K562 (cell line): ENCODE data around the gene IL34. TPM values are rescaled to one million over a fixed set of nuclear protein-coding genes. Genes with fewer than 3 reads are reported as not detected.
"Not testable (repeated sequence)": the region's sequence is repeated elsewhere in the genome, so short reads cannot be mapped to it uniquely, and the experiment has no call there.

Experiments used
- ATAC-seq: fragments of 200-7000 bp; cut with Tn5 transposase; 3 replicates; pipeline ENCODE4 v1.9.1; 2020; ENCODE audit warnings: moderate library complexity
- BruUV-seq: library from RNA; stranded (reverse); fragments of 400-500 nt; replicated peaks from 2 replicates; lab custom pipeline; 2021; lab: Mats Ljungman, UMichigan
- CTCF ChIA-PET: fragments of 300-600 bp; formaldehyde crosslinking; extraction: SDS; loops from one replicate; lab custom pipeline; 2021; ENCODE audit warnings: low intra/inter-chr PET ratio; lab: Yijun Ruan, JAX
- POLR2A ChIA-PET: fragments of 300-600, 350-650 bp; sonication (Branson Sonifier 250); formaldehyde crosslinking; extraction: SDS; loops from one replicate; lab custom pipeline; 2021; ENCODE audit warnings: antibody characterized with exemption, inconsistent platforms; lab: Yijun Ruan, JAX
- DNase-seq, 4 experiments: peaks; one replicate each; pipeline versions ENCODE4 v3.0.0 to v3.0.0-alpha.2; 2011 to 2018; ENCODE audit warnings: low spot score in 3 of 4, mixed read lengths in 3 of 4; ENCODE audit errors: extremely low read depth in 1 of 4
- FAIRE-seq: peaks from 2 replicates; lab custom pipeline; 2011; peaks lifted over from hg19 to GRCh38; lab: Jason Lieb, UNC
- H2AFZ ChIP-seq: 2 replicates; pipeline ENCODE4 v1.6.0; 2011; ENCODE audit warnings: low read depth, low read length, control low read depth, inconsistent platforms
- H3K27ac ChIP-seq: fragments of 200-600 bp; 3 replicates; pipeline ENCODE4 v1.8.0; 2011; ENCODE audit warnings: low read depth, mild to moderate bottlenecking, control low read depth, inconsistent platforms, low read length, moderate library complexity, mixed read lengths; ENCODE audit errors: extremely low read depth
- H3K27me3 ChIP-seq, 2 experiments: fragments of 300-600 bp in 1 of 2; 2 replicates in 1 of 2; 3 replicates in 1 of 2; pipeline versions ENCODE4 v1.6.0 to v1.8.0; 2011; ENCODE audit warnings: inconsistent platforms in 2 of 2, low read length in 2 of 2, mild to moderate bottlenecking in 1 of 2, mixed read lengths in 1 of 2, moderate library complexity in 1 of 2; ENCODE audit not compliant: control insufficient read depth in 2 of 2, insufficient read depth in 2 of 2
- H3K36me3 ChIP-seq: fragments of 300-600 bp; 3 replicates; pipeline ENCODE4 v1.8.0; 2011; ENCODE audit warnings: mild to moderate bottlenecking, low read length, inconsistent platforms; ENCODE audit not compliant: control insufficient read depth, insufficient read depth
- H3K4me1 ChIP-seq, 2 experiments: fragments of 200-600 bp in 1 of 2; replicated peaks in 1 of 2; 2 replicates in 1 of 2; 3 replicates in 1 of 2; pipeline versions ENCODE4 v1.5.1 to v1.8.0; 2011; ENCODE audit warnings: inconsistent platforms in 2 of 2, low read length in 2 of 2, mild to moderate bottlenecking in 1 of 2, mixed read lengths in 1 of 2, moderate library complexity in 1 of 2; ENCODE audit not compliant: control insufficient read depth in 2 of 2, insufficient read depth in 2 of 2
- H3K4me2 ChIP-seq: 2 replicates; pipeline ENCODE4 v1.6.1; 2011; ENCODE audit warnings: low read length, control low read depth, inconsistent platforms, mixed read lengths; ENCODE audit not compliant: insufficient read depth
- H3K4me3 ChIP-seq: fragments of 200-600 bp; sonication (generic), shearing (Covaris generic); 2 replicates; pipeline ENCODE4 v1.5.1; 2016; ENCODE audit warnings: control low read depth, inconsistent platforms
- H3K79me2 ChIP-seq: fragments of 200-600 bp; 3 replicates; pipeline ENCODE4 v1.8.0; 2011; ENCODE audit warnings: low read length, inconsistent platforms; ENCODE audit not compliant: control insufficient read depth, insufficient read depth
- H3K9ac ChIP-seq, 2 experiments: 2 replicates each; pipeline versions ENCODE4 v1.6.0 to v1.6.1; 2011; ENCODE audit warnings: low read depth in 2 of 2, low read length in 2 of 2, control low read depth in 1 of 2, inconsistent platforms in 1 of 2, mild to moderate bottlenecking in 1 of 2, mixed read lengths in 1 of 2; ENCODE audit not compliant: insufficient read depth in 1 of 2
- H3K9me1 ChIP-seq: one replicate; pipeline ENCODE4 v1.6.0; 2011; ENCODE audit warnings: inconsistent platforms, mild to moderate bottlenecking, low read length, moderate library complexity; ENCODE audit not compliant: control insufficient read depth, insufficient read depth
- H3K9me3 ChIP-seq: replicated peaks from 2 replicates; pipeline ENCODE4 v1.5.1; 2011; ENCODE audit warnings: low read depth, low read length, inconsistent platforms; ENCODE audit not compliant: control insufficient read depth, insufficient read depth
- H4K20me1 ChIP-seq: replicated peaks from 2 replicates; pipeline ENCODE4 v1.6.1; 2011; ENCODE audit warnings: low read length, inconsistent platforms, mixed read lengths; ENCODE audit not compliant: control insufficient read depth, insufficient read depth
- ATF2 ChIP-seq: sonication (generic); formaldehyde crosslinking; IDR thresholded peaks from 2 replicates; pipeline ENCODE4 v1.8.1; 2022; ENCODE audit warnings: missing genetic modification reagents
- C11orf30 ChIP-seq: fragments of 450-650 bp; IDR thresholded peaks from 2 replicates; pipeline ENCODE4 v1.6.1; 2016; ENCODE audit warnings: low read depth, mild to moderate bottlenecking
- HDAC2 ChIP-seq: fragments of 450-650 bp; IDR thresholded peaks from 2 replicates; pipeline ENCODE4 v1.6.1; 2016; ENCODE audit warnings: mild to moderate bottlenecking
- NFE2 ChIP-seq: IDR thresholded peaks from 2 replicates; pipeline ENCODE4 v1.6.1; 2014; ENCODE audit warnings: antibody characterized with exemption, low read depth
- ZC3H4 ChIP-seq: sonication (generic); formaldehyde crosslinking; IDR thresholded peaks from 2 replicates; pipeline ENCODE4 v1.9.0; 2021; ENCODE audit warnings: missing genetic modification reagents, borderline replicate concordance
- WGBS: fragments of 100-300 bp; shearing (Covaris generic); methylation state at CpG from one replicate; pipeline ENCODE4 v1.1.6; 2016; ENCODE audit warnings: low coverage, mixed read lengths; ENCODE audit not compliant: insufficient coverage; ENCODE audit errors: missing lambda C conversion rate; 5-methylcytosine and 5-hydroxymethylcytosine counted together
- in situ Hi-C: fragments of 300-500 bp; cut with MboI; formaldehyde crosslinking; loops from 4 replicates; pipeline ENCODE4 v1.15.0; 2018; ENCODE audit warnings: inconsistent platforms, mixed read lengths
- intact Hi-C: fragments of 100-400 bp; cut with micrococcal nuclease; formaldehyde crosslinking; loops from 2 replicates; pipeline ENCODE4 v1.14.2; 2022
- polyA plus RNA-seq, 8 experiments: library from polyadenylated mRNA; depleted of rRNA in 4 of 8; stranded (reverse) in 5 of 8; unstranded in 3 of 8; fragments of >200 nt; fragmentation: Nextera tagmentation in 2 of 8; fragmentation: Illumina TruSeq in 1 of 8; extraction: Ambion mirVana in 2 of 8; extraction: Trizol in 1 of 8; gene quantifications; 2 replicates each; pipeline versions ENCODE4 v1.2.1 to v1.2.3, GENCODE V29; 2011 to 2014; ENCODE audit warnings: inconsistent platforms in 1 of 8, missing spikeins in 1 of 8
- total RNA-seq, 7 experiments: library from RNA; depleted of rRNA in 6 of 7; stranded (reverse); fragments of >200 nt in 6 of 7; fragmentation: Illumina TruSeq in 2 of 7; extraction: Trizol in 2 of 7; gene quantifications; 2 replicates each; pipeline versions ENCODE4 v1.2.1 to v1.2.3, GENCODE V29; 2011 to 2021; ENCODE audit warnings: low replicate concordance in 1 of 7

The IL34 gene
- total and polyA plus RNA-seq, 9 of the 15 experiments (the other 6 are each of a cell fraction or from before 2014, with no cell fraction given), result 0.07 to 0.18 (median 0.10) TPM; not detected in 6

DNA sequence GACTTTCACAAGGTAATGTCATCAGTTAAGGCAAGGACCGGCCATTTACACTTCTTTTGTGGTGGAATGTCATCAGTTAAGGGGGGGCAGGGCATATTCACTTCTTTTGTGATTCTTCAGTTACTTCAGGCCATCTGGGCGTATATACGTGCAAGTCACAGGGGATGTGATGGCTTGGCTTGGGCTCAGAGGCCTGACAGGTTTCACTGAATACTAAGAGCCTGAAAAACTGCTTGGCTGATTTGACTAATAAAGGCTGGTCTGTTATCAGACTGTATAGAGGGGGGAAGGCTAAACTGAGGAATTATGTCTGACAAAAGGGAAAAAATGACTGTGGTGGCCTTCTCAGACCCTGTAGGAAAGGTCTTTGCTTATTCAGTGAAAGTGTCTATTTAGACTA, 24.5 kb upstream of the IL34 start:
- H3K79me2 ChIP-seq, CTCF ChIA-PET, BruUV-seq, H3K4me3 ChIP-seq, H3K9me1 ChIP-seq, ATAC-seq, H3K4me2 ChIP-seq, H3K9me3 ChIP-seq, DNase-seq, H3K4me1 ChIP-seq, H3K27me3 ChIP-seq, H3K27ac ChIP-seq, intact Hi-C loops, H3K36me3 ChIP-seq, POLR2A ChIA-PET, H4K20me1 ChIP-seq, H3K9ac ChIP-seq, H2AFZ ChIP-seq, in situ Hi-C loops, FAIRE-seq: not testable (repeated sequence)
- WGBS, result 17% methylated on average over 3 of the region's 3 CpGs

- CTCF ChIA-PET, result no interaction called here
Measured at GRCh38 chr16:70627696-70628095, 18.7 kb upstream of the IL34 start.

More at GRCh38 chr16:70627696-70628095, 18.7 kb upstream of the IL34 start:
- no peak overlapping the region for H3K4me3 ChIP-seq
- ATAC-seq, result no peak
- no peak for DNase-seq
- FAIRE-seq, result no peak
- no peak overlapping the region for H3K4me2 ChIP-seq
- WGBS, result 0% methylated on average over 3 of the region's 3 CpGs
- H3K79me2 ChIP-seq, result no peaks in the 10 kb centered on the region
- H3K27me3 ChIP-seq, result peaks cover 2 to 4% of the 10 kb centered on the region in 2 experiments; a peak in 2 of 5 replicates
- intact Hi-C loops, result no loop called here
- no peaks in the 10 kb centered on the region for H3K36me3 ChIP-seq
- in situ Hi-C loops, result no loop called here
- no peak overlapping the region for H3K27ac ChIP-seq
- no TSS peak for BruUV-seq
- H3K4me1 ChIP-seq, result no peaks in the 10 kb centered on the region
- no peak for TF ChIP-seq C11orf30
- no peak for TF ChIP-seq HDAC2
- no peak for TF ChIP-seq ATF2 (CRISPR knock-in tag)
- no peak for TF ChIP-seq NFE2
- no peak for TF ChIP-seq ZC3H4 (CRISPR knock-in tag)
- TF ChIP-seq, all 486 proteins: peak for 0
- Histone ChIP-seq H3K9me1 (no peaks in the 10 kb centered on the region), H3K9me3 (peaks cover 5% of the 10 kb centered on the region), H3K9ac (no peak overlapping the region), H2AFZ (no peak overlapping the region), H4K20me1 (no peaks in the 10 kb centered on the region)
- POLR2A ChIA-PET, result interaction anchor here (0.9 to 1.1 kb wide), 2 partner anchors 11 to 31 kb away, joined by 3 read pairs; no protein-coding TSS in a partner anchor
